GM18873 (cell line): ENCODE results near the gene EMILIN2.

Source experiments
- ATAC-seq: cut with Tn5 transposase; IDR thresholded peaks from one replicate; pipeline ENCODE4 v1.9.1; 2021; ENCODE audit warnings: mild to moderate bottlenecking, moderate library complexity, moderate number of reproducible peaks; ENCODE audit not compliant: unreplicated experiment, low FRiP score

The EMILIN2 gene

GRCh38 chr18:2935438-2936192 is 88.8 kb downstream of the EMILIN2 start:
- no peak for ATAC-seq

- ATAC-seq = no peak
Observed at GRCh38 chr18:2939317-2939716, 92.5 kb downstream of the EMILIN2 start.

- ATAC-seq = no peak
Observed at GRCh38 chr18:2948038-2948437, 101.2 kb downstream of the EMILIN2 start.

- ATAC-seq = no peak
Observed at GRCh38 chr18:2952605-2953004, 105.8 kb downstream of the EMILIN2 start.

- ATAC-seq = no peak
Observed at GRCh38 chr18:2953935-2954653, 107.3 kb downstream of the EMILIN2 start.

- no peak for ATAC-seq
Observed at GRCh38 chr18:2954869-2955645, 108.3 kb downstream of the EMILIN2 start.

- no peak for ATAC-seq
Observed at GRCh38 chr18:2956056-2956455, 109.2 kb downstream of the EMILIN2 start.

- ATAC-seq = peak; percentile 41
Observed at GRCh38 chr18:2958819-2959298, 112.1 kb downstream of the EMILIN2 start.

- ATAC-seq = no peak
Observed at GRCh38 chr18:2959341-2959740, 112.5 kb downstream of the EMILIN2 start.

GRCh38 chr18:2960983-2961696 is 114.3 kb downstream of the EMILIN2 start:
- no peak for ATAC-seq

GRCh38 chr18:2961821-2962220 is 115.0 kb downstream of the EMILIN2 start:
- no peak for ATAC-seq

- no peak for ATAC-seq
Observed at GRCh38 chr18:2963048-2963447, 116.2 kb downstream of the EMILIN2 start.

GRCh38 chr18:2964361-2965010 is 117.7 kb downstream of the EMILIN2 start:
- no peak for ATAC-seq
